Measurements from ENCODE around the gene SLC12A5.

DNA sequence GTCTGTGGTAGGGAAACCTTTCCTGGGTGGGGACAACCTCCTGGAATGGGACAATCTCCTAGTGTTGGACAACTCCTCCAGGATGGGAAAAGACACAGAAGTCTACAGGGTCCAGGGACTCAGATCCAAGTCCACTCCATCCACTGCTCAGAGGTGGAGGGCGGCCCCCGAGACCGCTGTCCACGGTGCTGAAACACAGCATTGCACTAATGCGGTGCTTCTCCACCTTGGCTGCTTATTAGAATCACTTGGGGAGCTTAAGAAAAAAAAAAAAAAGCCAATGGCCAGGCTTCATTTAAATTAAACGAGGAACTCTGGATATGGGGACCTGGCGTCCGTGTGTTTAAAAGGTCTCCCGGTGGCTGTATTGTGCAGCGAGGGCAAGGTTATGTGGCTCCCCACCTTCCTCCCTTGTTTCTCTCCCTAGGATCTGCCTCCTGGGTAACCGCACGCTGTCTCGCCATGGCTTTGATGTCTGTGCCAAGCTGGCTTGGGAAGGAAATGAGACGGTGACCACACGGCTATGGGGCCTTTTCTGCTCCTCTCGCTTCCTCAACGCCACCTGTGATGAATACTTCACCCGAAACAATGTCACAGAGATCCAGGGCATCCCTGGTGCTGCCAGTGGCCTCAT lies 12.0 kb downstream of the SLC12A5 start:
- TF ChIP-seq, protein P1, sequence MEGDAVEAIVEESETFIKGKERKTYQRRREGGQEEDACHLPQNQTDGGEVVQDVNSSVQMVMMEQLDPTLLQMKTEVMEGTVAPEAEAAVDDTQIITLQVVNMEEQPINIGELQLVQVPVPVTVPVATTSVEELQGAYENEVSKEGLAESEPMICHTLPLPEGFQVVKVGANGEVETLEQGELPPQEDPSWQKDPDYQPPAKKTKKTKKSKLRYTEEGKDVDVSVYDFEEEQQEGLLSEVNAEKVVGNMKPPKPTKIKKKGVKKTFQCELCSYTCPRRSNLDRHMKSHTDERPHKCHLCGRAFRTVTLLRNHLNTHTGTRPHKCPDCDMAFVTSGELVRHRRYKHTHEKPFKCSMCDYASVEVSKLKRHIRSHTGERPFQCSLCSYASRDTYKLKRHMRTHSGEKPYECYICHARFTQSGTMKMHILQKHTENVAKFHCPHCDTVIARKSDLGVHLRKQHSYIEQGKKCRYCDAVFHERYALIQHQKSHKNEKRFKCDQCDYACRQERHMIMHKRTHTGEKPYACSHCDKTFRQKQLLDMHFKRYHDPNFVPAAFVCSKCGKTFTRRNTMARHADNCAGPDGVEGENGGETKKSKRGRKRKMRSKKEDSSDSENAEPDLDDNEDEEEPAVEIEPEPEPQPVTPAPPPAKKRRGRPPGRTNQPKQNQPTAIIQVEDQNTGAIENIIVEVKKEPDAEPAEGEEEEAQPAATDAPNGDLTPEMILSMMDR (IDR thresholded peaks at IDR 0.05), result no peak
- no peak for TF ChIP-seq POLR2A (IDR thresholded peaks at IDR 0.05)
